H7 (cell line): ENCODE measurements around the gene GBA3. TPM values are rescaled to one million over a fixed set of nuclear protein-coding genes. Genes with fewer than 3 reads are reported as not detected.

Source experiments
- DNase-seq: peaks from one replicate; pipeline ENCODE4 v3.0.0; 2012
- H3K27me3 ChIP-seq: 2 replicates; pipeline ENCODE4 v1.6.0; 2011; ENCODE audit warnings: mild to moderate bottlenecking, low read length; ENCODE audit not compliant: control insufficient read depth, insufficient read depth
- H3K36me3 ChIP-seq: replicated peaks from 2 replicates; pipeline ENCODE4 v1.5.1; 2011; ENCODE audit warnings: low read length; ENCODE audit not compliant: control insufficient read depth, insufficient read depth
- H3K4me3 ChIP-seq: 2 replicates; pipeline ENCODE4 v1.5.1; 2011; ENCODE audit warnings: low read depth, mild to moderate bottlenecking, control low read depth, low read length, moderate library complexity; ENCODE audit not compliant: insufficient read depth
- total RNA-seq: library from RNA; depleted of rRNA; stranded (reverse); fragments of >200 nt; shearing (Covaris generic); gene quantifications from 2 replicates; pipeline ENCODE4 v1.2.3, GENCODE V29; 2014

The GBA3 gene
- total RNA-seq, 1 experiment from 2014 or later = not detected

DNA sequence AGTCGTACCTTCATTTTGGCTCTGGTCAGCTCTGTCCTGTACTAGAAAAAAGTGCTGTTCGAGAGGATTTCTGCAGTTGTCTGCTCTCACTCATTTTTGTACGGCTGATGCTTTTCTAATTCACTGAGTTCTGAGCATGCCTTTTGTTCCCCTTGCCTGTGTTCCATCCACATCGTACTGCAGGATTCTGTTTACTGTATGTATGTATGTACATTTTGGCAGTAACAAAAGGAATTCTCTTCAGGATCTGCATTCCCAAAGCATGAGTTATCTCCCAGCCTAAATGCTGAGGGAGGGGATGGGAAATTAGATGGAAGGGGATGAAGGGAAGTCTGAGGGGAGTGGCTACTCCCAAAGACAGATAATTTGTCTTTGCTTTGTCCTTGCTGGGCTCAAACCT lies 87.6 kb downstream of the GBA3 start:
- Histone ChIP-seq H3K27me3 (no peaks in the 10 kb centered on the region), H3K36me3 (no peaks in the 10 kb centered on the region), H3K4me3 (no peak overlapping the region)
- DNase-seq = peak; percentile 25

DNA sequence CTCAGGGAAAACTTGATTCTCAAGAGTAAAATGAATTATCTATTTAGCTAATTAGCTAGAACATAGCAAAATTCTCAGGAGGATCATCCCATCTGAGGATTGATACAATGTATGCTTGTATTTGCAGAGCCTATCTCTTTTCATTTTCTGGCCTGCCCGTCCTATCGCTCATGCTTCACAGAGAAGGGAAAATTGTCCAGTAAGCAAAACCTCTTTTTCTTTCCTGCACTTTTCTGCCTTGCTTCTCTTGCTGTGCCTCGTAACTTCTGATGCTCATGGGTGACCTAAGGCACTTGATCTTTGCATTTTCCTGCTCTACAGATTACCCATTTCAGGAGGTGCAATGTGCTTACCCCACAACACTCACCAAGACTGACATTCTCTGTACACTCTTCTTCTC lies 88.1 kb downstream of the GBA3 start:
- Histone ChIP-seq H3K36me3 (no peaks in the 10 kb centered on the region), H3K27me3 (no peaks in the 10 kb centered on the region), H3K4me3 (no peak overlapping the region)
- no peak for DNase-seq

DNA sequence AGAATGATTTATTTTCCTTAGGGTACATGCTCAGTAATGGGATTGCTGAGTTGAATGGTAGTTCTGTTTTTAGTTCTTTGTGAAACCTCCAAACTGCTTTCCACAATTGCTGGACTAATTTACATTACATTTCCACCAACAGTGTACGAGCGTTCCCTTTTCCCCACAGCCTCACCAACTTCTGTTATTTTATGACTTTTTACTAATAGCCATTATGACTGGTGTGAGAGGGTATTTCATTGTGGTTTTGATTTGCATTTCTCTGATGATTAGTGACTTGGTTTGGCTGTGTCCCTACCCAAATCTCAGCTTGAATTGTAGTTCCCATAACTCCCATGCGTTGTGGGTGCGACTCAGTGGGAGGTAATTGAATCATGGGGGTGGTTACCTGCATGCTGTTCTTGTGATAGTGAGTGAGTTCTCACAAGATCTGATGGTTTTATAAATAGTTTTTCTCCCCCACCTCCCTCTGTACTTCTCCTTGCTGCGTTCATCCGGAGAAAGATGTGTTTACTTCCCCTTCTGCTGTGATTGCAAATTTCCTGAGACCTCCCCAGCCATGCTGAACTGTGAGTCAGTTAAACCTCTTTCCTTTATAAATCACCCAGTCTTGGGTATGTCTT lies 95.1 kb downstream of the GBA3 start:
- no peaks in the 10 kb centered on the region for H3K27me3 ChIP-seq
- no peaks in the 10 kb centered on the region for H3K36me3 ChIP-seq
- no peak for DNase-seq
- no peak overlapping the region for H3K4me3 ChIP-seq

DNA sequence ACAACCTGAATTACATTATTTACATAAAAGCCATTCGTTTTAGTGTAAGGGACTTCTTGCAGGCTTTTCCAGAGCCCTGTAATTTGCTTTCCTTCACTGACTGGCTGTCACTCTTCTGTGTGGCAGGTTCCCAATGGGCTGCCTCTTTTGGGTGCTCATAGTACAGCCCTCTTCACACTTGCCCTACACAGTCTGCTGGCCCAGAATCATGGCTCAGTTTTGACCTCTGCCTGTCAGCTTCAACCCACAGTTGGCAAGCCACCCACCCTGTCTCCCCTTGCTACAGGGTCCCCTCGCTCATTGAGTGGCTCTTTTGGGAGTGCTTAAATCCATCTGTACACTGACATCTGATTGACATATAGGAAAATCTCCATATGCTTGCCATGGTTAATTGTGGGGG lies 97.9 kb downstream of the GBA3 start:
- Histone ChIP-seq H3K4me3 (no peak overlapping the region), H3K27me3 (no peaks in the 10 kb centered on the region), H3K36me3 (no peaks in the 10 kb centered on the region)
- DNase-seq = no peak

DNA sequence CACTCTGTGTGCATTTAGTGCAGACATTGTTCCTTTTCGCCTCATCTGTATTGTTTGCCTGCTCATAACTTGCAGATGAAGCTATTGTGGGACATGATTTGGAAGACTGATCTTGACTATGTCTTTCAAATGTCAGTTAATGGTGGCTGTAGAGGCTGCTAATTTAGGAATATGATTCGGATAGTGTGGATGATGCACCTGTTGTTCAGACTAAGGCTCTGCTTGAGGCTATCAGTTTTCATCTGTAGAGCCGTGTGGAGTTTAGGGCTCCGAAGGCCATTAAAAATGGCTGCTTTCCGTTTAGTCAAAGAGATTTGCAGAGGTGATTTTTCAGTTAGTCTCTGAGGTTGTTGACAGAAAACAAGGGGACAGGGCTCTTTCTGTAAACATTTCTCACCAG lies 102.0 kb downstream of the GBA3 start:
- no peaks in the 10 kb centered on the region for H3K27me3 ChIP-seq
- no peak for DNase-seq
- no peaks in the 10 kb centered on the region for H3K36me3 ChIP-seq
- H3K4me3 ChIP-seq = no peak overlapping the region

DNA sequence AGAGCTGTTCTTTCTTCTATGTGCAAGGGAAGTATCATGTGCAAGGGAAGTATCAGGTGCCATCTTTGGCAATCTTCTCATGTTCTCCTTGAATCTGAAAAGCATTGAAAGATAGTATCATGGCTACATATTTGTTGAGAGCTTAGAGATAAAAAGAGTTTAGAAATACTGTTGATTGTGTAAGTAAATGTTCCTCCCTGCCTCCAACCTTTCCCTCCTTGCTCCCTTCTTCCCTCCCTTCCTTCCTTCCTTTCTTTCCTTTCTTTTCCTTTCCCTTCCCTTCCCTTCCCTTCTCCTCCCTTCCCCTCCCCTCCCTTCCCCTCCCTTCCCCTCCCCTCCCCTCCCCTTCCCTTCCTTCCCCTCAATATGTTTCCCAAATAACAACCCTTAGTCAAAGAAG lies 108.7 kb downstream of the GBA3 start:
- Histone ChIP-seq H3K27me3 (no peaks in the 10 kb centered on the region), H3K4me3 (no peak overlapping the region), H3K36me3 (no peaks in the 10 kb centered on the region)
- DNase-seq = no peak

DNA sequence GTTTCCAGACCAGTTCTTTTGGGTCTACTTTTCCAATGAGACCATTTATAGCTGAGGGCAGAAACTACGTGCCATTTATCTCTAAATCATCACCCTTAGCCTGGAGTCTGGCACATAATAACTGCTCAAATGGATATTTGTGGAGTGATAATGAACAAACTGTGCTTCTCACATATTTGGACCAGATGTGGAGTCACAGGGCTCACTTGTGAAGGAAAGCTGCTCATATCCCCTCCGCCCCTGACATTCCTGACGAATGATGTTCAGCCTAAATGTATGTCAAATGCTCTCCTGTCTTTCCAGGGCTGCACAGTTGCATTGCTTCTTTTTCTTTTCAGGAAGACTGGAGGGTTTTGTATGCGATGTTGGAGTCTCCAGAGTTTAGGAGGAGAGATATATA lies 110.1 kb downstream of the GBA3 start:
- H3K4me3 ChIP-seq = no peak overlapping the region
- H3K36me3 ChIP-seq = no peaks in the 10 kb centered on the region
- DNase-seq = no peak
- H3K27me3 ChIP-seq = no peaks in the 10 kb centered on the region

DNA sequence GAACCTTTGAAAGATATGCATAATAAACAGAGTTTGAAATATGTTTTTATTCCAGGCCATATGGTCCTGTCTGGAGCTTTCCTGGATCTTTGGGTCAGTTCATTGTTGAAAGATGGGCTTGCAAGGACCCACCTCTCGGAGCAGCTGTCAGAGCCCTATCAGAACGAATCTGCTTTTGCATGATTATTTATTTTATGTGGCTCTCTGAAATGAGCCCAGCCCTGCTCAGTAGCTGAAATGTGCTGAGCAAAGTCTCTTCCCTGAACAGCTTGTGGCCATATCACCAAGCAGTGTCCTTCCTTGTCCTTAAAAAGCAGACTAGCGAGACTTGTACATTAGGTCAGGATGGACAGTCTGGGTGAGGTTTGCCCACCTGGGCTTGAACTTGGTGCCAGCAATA lies 110.8 kb downstream of the GBA3 start:
- Histone ChIP-seq H3K27me3 (no peaks in the 10 kb centered on the region), H3K4me3 (no peak overlapping the region), H3K36me3 (no peaks in the 10 kb centered on the region)
- no peak for DNase-seq

DNA sequence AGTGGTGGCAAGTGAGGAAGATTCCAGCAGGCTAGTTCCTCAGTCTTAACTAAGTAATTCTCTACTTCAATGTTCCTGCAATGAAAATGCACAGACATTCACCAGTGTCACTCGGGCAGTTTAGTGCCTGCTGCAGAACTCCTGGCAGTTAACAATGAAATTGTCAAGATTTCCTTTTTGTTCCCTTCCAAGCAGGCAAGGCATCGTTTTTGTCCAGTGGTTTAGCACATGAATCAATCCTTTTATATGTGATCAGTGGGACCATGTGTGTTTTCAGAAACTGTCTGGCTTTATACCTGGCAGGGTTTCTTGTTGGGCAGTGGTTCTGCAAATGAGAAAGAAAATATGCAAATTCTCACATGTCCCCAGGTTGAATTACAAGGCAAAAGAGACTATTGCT lies 122.2 kb downstream of the GBA3 start:
- no peak overlapping the region for H3K4me3 ChIP-seq
- DNase-seq = no peak
- H3K36me3 ChIP-seq = no peaks in the 10 kb centered on the region
- H3K27me3 ChIP-seq = no peaks in the 10 kb centered on the region

DNA sequence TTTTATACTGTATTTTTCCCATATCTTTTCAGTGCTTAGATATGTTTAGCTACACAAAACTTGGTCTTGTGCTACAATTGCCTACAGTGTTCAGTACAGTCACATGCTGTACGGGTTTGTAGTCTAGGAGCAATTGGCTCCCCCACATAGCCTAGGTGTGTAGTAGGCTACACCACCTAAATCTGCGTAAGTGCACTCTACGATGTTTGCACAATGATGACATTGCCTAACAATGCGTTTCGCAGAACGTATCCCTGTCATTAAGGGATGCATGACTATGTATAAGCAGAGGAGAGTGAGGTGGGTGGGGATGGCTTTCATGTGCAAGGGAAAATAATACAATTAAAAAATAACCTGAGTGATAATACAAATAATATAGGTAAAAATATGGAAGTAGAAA lies 131.4 kb downstream of the GBA3 start:
- no peak for DNase-seq
- no peaks in the 10 kb centered on the region for H3K36me3 ChIP-seq
- H3K27me3 ChIP-seq = no peaks in the 10 kb centered on the region
- H3K4me3 ChIP-seq = no peak overlapping the region

DNA sequence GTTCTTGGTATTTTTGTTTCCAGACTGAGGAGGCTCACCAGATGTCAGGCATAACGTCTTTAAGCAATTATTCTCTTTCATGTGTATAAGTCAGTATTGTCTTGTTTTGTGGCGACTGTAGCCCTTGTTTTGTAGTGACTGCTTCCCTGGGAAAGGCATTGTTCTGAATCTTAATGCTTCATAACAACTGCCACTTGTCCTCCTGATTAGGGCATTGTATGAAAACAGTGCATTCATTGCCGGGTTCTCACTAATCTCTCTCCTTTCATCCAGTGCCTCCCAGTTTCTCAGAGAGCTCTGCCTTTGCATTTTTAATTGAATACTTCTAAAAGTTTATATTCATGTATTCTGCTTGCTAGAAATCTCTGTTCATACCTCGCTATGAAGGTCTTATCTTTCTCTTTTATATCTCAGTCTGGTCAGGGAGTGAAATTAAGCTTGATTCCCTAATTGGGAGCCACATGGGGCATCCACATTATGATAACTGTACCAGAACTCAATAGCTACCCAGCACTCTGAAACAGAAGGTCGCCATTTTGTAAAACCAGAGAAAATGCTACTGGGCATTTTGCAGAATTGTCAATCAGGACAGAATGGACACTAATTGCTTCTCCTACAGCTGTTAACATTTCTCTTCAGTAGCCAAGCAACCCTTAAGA lies 149.8 kb downstream of the GBA3 start:
- H3K27me3 ChIP-seq = no peaks in the 10 kb centered on the region
- H3K36me3 ChIP-seq = no peaks in the 10 kb centered on the region
- DNase-seq = no peak
- no peak overlapping the region for H3K4me3 ChIP-seq

DNA sequence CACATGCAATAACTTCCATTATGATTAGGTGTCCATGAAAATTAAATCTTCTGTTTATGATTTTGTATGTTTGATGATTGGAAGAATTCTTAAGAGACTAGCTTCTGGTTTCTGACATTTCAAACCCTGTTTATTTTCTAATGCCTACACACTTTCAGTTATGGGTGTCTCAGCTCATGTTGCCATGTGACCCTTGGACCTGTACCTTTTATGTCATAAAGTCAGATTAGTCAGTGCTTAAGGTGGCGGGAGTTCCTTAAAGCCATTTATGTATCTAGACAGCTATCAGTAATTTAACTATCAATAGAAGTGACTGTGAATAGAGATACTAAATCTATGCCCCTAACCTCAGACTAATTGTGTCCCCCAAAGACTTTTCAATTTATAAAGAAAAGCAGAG lies 155.6 kb downstream of the GBA3 start:
- Histone ChIP-seq H3K4me3 (no peak overlapping the region), H3K36me3 (no peaks in the 10 kb centered on the region), H3K27me3 (no peaks in the 10 kb centered on the region)
- no peak for DNase-seq

DNA sequence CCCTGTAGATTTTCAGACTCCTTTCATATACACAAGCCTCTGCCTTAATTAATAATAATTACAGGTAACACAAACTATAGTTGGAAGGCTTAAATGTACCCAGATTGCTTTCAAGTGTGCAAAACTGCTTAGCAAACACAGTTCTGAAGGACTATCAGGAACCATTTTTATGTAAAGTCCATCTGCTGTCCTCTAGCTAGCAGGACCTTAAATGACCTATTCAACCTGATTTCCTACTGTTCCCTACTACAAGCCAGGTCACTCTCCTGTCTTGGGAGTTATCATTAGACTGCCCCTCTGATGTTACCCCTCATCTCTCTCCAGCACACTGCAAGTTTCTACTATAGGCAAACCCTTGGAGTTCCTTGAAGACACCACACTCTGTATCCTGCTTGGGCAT lies 157.3 kb downstream of the GBA3 start:
- H3K36me3 ChIP-seq = no peaks in the 10 kb centered on the region
- H3K4me3 ChIP-seq = no peak overlapping the region
- no peaks in the 10 kb centered on the region for H3K27me3 ChIP-seq
- DNase-seq = no peak

DNA sequence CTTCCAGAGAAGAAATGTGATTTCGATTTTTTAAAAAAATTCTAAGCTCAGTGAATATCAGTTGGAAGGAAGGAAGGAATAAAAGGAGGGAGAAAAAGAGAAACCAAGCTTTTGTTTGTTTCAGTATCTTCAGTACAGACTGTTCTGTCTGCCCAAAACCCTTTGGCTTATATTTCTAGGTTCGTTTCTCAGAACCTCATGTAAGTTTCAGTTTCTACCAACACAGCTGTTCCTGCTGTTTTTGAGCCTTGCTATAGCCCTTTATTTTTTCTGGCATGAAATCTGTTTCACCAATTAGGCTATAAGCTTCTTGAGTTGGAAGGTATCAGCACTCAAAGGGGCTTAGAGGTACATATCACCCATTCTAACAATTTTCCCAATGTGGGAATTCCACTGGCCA lies 157.9 kb downstream of the GBA3 start:
- no peaks in the 10 kb centered on the region for H3K27me3 ChIP-seq
- H3K36me3 ChIP-seq = no peaks in the 10 kb centered on the region
- H3K4me3 ChIP-seq = no peak overlapping the region
- DNase-seq = no peak

DNA sequence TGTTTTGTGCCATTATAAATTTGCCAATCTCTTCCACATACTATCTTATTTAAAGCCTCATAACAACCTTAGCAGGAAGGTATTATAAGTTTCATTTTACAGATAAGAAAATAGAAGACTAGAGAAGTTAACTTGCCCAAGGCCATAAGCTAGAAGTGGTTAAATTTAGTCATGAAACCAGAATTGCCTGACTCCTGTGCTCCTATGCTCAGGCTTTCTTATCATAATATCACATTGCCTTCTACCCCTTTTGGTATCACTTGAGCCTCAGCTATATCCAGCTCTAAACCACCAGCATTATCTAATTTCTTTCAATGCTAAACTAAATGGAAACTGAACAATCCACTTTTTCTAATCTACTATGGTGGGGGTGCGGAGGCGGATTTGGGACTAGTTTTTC lies 164.7 kb downstream of the GBA3 start:
- Histone ChIP-seq H3K27me3 (no peaks in the 10 kb centered on the region), H3K4me3 (no peak overlapping the region), H3K36me3 (no peaks in the 10 kb centered on the region)
- DNase-seq = no peak

DNA sequence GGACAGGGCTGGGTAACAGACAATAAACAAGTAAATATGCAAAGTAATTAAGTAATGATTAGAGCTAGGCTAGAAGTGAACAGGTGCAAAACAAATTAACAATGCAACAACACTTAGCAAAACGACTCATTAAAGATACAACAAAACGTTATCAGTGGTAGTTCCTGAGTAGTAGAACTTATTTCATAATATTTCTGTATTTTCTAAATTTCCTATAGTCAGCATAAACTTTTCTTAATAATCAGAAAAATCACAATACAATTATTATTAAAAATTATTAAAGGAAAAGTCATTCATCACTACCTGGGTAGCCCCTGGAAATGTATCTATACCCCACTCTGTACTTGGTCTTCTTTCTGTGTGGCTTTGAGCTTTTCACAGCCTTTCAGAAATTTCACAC lies 166.6 kb downstream of the GBA3 start:
- H3K4me3 ChIP-seq = no peak overlapping the region
- H3K36me3 ChIP-seq = no peaks in the 10 kb centered on the region
- DNase-seq = no peak
- no peaks in the 10 kb centered on the region for H3K27me3 ChIP-seq
